K562 (cell line): ENCODE data around the gene SYNGR3. TPM values are rescaled to one million over a fixed set of nuclear protein-coding genes. Genes with fewer than 3 reads are reported as not detected.

Source experiments
- C11orf30 ChIP-seq: fragments of 450-650 bp; IDR thresholded peaks from 2 replicates; pipeline ENCODE4 v1.6.1; 2016; ENCODE audit warnings: low read depth, mild to moderate bottlenecking
- CBFA2T3 ChIP-seq: fragments of 450-650 bp; IDR thresholded peaks from 2 replicates; pipeline ENCODE4 v1.6.1; 2017
- CBX2 ChIP-seq: fragments of 200-600 bp; sonication (generic); IDR thresholded peaks from one replicate; pipeline ENCODE4 v1.6.1; 2012; ENCODE audit warnings: mild to moderate bottlenecking, low read length, inconsistent platforms; ENCODE audit not compliant: insufficient read depth, poor library complexity, severe bottlenecking
- ETV1 ChIP-seq: fragments of 450-650 bp; conservative IDR thresholded peaks from 2 replicates; pipeline ENCODE4 v1.6.1; 2016; ENCODE audit warnings: missing genetic modification characterization, control low read depth, low read depth, missing compliant biosample characterization
- FUS ChIP-seq: fragments of 200-400 bp; formaldehyde crosslinking; optimal IDR thresholded peaks from 2 replicates; pipeline ENCODE3; 2017; ENCODE audit warnings: low read depth, low read length
- HNRNPH1 ChIP-seq: fragments of 200-400 bp; formaldehyde crosslinking; optimal IDR thresholded peaks from 2 replicates; pipeline ENCODE3; 2017; ENCODE audit warnings: low read depth, mild to moderate bottlenecking, low read length, moderate library complexity
- KDM4B ChIP-seq, 2 experiments: fragments of 450-650 bp in 1 of 2; sonication (generic) in 1 of 2; IDR thresholded peaks; 2 replicates each; pipeline ENCODE4 v1.6.1; 2016 to 2017; ENCODE audit warnings: borderline replicate concordance in 2 of 2, antibody characterized with exemption in 1 of 2, low read depth in 1 of 2, mild to moderate bottlenecking in 1 of 2
- NCOA2 ChIP-seq, 2 experiments: fragments of 450-650 bp; IDR thresholded peaks; 2 replicates each; pipeline ENCODE4 v1.6.1; 2018; ENCODE audit warnings: mild to moderate bottlenecking in 2 of 2, moderate library complexity in 1 of 2; ENCODE audit not compliant: partially characterized antibody in 2 of 2
- NR2C1 ChIP-seq, 2 experiments: fragments of 450-650 bp; IDR thresholded peaks; 2 replicates each; pipeline ENCODE4 v1.6.1; 2017; ENCODE audit warnings: mild to moderate bottlenecking in 2 of 2, antibody characterized with exemption in 1 of 2, inconsistent platforms in 1 of 2, missing compliant biosample characterization in 1 of 2, missing genetic modification characterization in 1 of 2
- NUFIP1 ChIP-seq: fragments of 450-650 bp; IDR thresholded peaks from 2 replicates; pipeline ENCODE4 v1.6.1; 2018; ENCODE audit not compliant: partially characterized antibody
- SIN3A ChIP-seq, 2 experiments: fragments of 150-350 bp in 1 of 2; IDR thresholded peaks; 2 replicates each; pipeline ENCODE4 v1.6.1; 2011 to 2016; ENCODE audit warnings: borderline replicate concordance in 2 of 2, low read depth in 2 of 2, low read length in 2 of 2, mild to moderate bottlenecking in 2 of 2, moderate library complexity in 2 of 2; ENCODE audit not compliant: control insufficient read depth in 1 of 2
- SMARCE1 ChIP-seq: fragments of 450-650 bp; IDR thresholded peaks from 2 replicates; pipeline ENCODE4 v1.7.1; 2016; ENCODE audit warnings: mild to moderate bottlenecking
- SNIP1 ChIP-seq: fragments of 450-650 bp; IDR thresholded peaks from 2 replicates; pipeline ENCODE4 v1.7.1; 2017; ENCODE audit warnings: low read depth, mild to moderate bottlenecking
- SP1 ChIP-seq: sonication (generic); formaldehyde crosslinking; IDR thresholded peaks from 2 replicates; pipeline ENCODE4 v1.8.1; 2022; ENCODE audit warnings: mild to moderate bottlenecking, missing genetic modification reagents
- TAF15 ChIP-seq: fragments of 200-400 bp; formaldehyde crosslinking; IDR thresholded peaks from 2 replicates; pipeline ENCODE4 v1.6.1; 2017; ENCODE audit warnings: mild to moderate bottlenecking, low read depth, low read length, moderate library complexity
- TOE1 ChIP-seq, 2 experiments: fragments of 450-650 bp in 1 of 2; sonication (generic) in 1 of 2; formaldehyde crosslinking in 1 of 2; IDR thresholded peaks; 2 replicates each; pipeline versions ENCODE4 v1.7.1 to v1.8.0; 2016 to 2022; ENCODE audit warnings: borderline replicate concordance in 2 of 2, mild to moderate bottlenecking in 2 of 2, antibody characterized with exemption in 1 of 2, inconsistent platforms in 1 of 2, low read depth in 1 of 2, missing genetic modification reagents in 1 of 2, moderate library complexity in 1 of 2
- U2AF1 ChIP-seq: fragments of 200-400 bp; formaldehyde crosslinking; optimal IDR thresholded peaks from 2 replicates; pipeline ENCODE3; 2017; ENCODE audit warnings: mild to moderate bottlenecking, low read depth, low read length, moderate library complexity
- ZNF3 ChIP-seq: fragments of 250-450 bp; sonication (Bioruptor Pico); IDR thresholded peaks from 2 replicates; pipeline ENCODE4 v1.5.0; 2021; ENCODE audit warnings: mild to moderate bottlenecking, moderate library complexity
- ZNF561 ChIP-seq: fragments of 450-650 bp; formaldehyde crosslinking; conservative IDR thresholded peaks from 2 replicates; pipeline ENCODE4 v1.4.0; 2020; ENCODE audit warnings: mild to moderate bottlenecking, moderate library complexity
- ZNF589 ChIP-seq: fragments of 200-800 bp; sonication (Bioruptor generic); IDR thresholded peaks from 2 replicates; pipeline ENCODE4 v1.6.1; 2016; ENCODE audit warnings: low read depth, missing genetic modification characterization, missing compliant biosample characterization
- polyA plus RNA-seq, 8 experiments: library from polyadenylated mRNA; depleted of rRNA in 4 of 8; stranded (reverse) in 5 of 8; unstranded in 3 of 8; fragments of >200 nt; fragmentation: Nextera tagmentation in 2 of 8; fragmentation: Illumina TruSeq in 1 of 8; extraction: Ambion mirVana in 2 of 8; extraction: Trizol in 1 of 8; gene quantifications; 2 replicates each; pipeline versions ENCODE4 v1.2.1 to v1.2.3, GENCODE V29; 2011 to 2014; ENCODE audit warnings: inconsistent platforms in 1 of 8, missing spikeins in 1 of 8
- total RNA-seq, 7 experiments: library from RNA; depleted of rRNA in 6 of 7; stranded (reverse); fragments of >200 nt in 6 of 7; fragmentation: Illumina TruSeq in 2 of 7; extraction: Trizol in 2 of 7; gene quantifications; 2 replicates each; pipeline versions ENCODE4 v1.2.1 to v1.2.3, GENCODE V29; 2011 to 2021; ENCODE audit warnings: low replicate concordance in 1 of 7
- TF ChIP-seq, protein P1 (sequence below), 2 experiments: fragments of 150-350 bp in 1 of 2; IDR thresholded peaks; 2 replicates each; pipeline ENCODE4 v1.6.1; 2012 to 2016; ENCODE audit warnings: low read depth in 2 of 2, low read length in 2 of 2, mild to moderate bottlenecking in 1 of 2, moderate library complexity in 1 of 2

SYNGR3 gene
- total and polyA plus RNA-seq, 9 of the 15 experiments (the other 6 are each of a cell fraction or from before 2014, with no cell fraction given): 3.7 to 69.2 (median 36.3) TPM

DNA sequence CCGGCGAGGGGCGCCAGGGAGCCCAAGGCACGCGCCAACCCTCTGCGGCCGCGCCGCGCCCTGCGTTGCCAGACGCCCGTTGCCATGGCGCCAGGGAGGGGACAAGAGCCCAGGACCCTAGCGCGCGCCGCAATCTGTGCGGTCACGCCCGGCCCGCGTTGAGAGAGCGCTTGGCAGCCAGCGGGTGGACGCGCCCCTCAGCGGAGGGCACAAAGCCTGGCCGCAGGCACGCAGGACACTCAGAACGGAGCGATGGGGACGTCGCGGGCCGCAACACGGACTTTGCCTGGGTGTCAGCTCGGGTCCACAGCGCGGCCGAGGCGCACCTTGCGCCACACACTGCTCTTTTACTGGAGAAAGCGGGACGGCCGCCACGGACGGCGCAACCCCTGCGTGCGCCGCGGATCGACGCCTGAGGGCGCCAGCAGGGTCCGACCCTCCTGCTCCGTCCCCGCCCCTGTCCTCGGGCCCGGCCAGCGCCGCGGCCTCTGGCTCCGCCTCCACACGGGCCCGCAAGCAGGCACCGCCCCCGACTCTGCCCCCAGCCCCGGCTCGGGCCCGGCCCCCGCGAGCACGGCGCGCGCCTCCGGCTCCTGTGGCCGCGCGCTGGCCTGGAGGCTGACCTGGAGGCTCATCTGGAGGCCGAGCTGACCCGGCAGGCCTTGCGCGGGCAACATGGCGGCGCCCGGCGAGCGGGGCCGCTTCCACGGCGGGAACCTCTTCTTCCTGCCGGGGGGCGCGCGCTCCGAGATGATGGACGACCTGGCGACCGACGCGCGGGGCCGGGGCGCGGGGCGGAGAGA is 6.0 kb upstream of the SYNGR3 start, which contains the start of gene GFER (continued):
- TF ChIP-seq SP1 (CRISPR knock-in tag) (peak; percentile 79; the same call in 1 of the 2 replicates), KDM4B (IDR thresholded peaks at IDR 0.05; ENCODE audit: borderline replicate concordance in 2 of 2, low read depth in 1 of 2) (0 out of 4 replicates have a peak, but pooled peaks of 1 of the 2 experiments have one; percentile 16), NCOA2 (IDR thresholded peaks at IDR 0.05; ENCODE audit: partially characterized antibody in 2 of 2) (no peak), ETV1 (tag) (no peak), CBX2 (no peak), C11orf30 (peak; percentile 61; the same call in 1 of the 2 replicates), ZNF589 (CRISPR knock-in tag) (peak; percentile 93), HNRNPH1 (no peak), SNIP1 (no peak), SIN3A (IDR thresholded peaks at IDR 0.05; ENCODE audit: borderline replicate concordance in 2 of 2, control insufficient read depth in 1 of 2, low read depth in 2 of 2, low read length in 2 of 2) (peak; percentile 58 to 68; a peak in 2 of 4 replicates), ZNF561 (CRISPR knock-in tag) (no peak), TOE1 (IDR thresholded peaks at IDR 0.05; ENCODE audit: borderline replicate concordance) (no peak; the same call in 1 of the 2 replicates), TOE1 (CRISPR knock-in tag; IDR thresholded peaks at IDR 0.05; ENCODE audit: borderline replicate concordance, low read depth) (peak; percentile 80; the same call in 1 of the 2 replicates), U2AF1 (peak; percentile 87), SMARCE1 (no peak), FUS (peak; percentile 51), NUFIP1 (no peak), CBFA2T3 (no peak), NR2C1 (IDR thresholded peaks at IDR 0.05) (no peak), NR2C1 (tag; IDR thresholded peaks at IDR 0.05) (peak; percentile 64), TAF15 (no peak), ZNF3 (CRISPR knock-in tag) (no peak)
- TF ChIP-seq, protein P1, sequence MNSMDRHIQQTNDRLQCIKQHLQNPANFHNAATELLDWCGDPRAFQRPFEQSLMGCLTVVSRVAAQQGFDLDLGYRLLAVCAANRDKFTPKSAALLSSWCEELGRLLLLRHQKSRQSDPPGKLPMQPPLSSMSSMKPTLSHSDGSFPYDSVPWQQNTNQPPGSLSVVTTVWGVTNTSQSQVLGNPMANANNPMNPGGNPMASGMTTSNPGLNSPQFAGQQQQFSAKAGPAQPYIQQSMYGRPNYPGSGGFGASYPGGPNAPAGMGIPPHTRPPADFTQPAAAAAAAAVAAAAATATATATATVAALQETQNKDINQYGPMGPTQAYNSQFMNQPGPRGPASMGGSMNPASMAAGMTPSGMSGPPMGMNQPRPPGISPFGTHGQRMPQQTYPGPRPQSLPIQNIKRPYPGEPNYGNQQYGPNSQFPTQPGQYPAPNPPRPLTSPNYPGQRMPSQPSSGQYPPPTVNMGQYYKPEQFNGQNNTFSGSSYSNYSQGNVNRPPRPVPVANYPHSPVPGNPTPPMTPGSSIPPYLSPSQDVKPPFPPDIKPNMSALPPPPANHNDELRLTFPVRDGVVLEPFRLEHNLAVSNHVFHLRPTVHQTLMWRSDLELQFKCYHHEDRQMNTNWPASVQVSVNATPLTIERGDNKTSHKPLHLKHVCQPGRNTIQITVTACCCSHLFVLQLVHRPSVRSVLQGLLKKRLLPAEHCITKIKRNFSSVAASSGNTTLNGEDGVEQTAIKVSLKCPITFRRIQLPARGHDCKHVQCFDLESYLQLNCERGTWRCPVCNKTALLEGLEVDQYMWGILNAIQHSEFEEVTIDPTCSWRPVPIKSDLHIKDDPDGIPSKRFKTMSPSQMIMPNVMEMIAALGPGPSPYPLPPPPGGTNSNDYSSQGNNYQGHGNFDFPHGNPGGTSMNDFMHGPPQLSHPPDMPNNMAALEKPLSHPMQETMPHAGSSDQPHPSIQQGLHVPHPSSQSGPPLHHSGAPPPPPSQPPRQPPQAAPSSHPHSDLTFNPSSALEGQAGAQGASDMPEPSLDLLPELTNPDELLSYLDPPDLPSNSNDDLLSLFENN (IDR thresholded peaks at IDR 0.05; ENCODE audit: low read depth in 2 of 2, low read length in 2 of 2): peak in 1 of 2 experiments; percentile 27; a peak in 1 of 4 replicates
